Fibroblast of villous mesenchyme (primary cell): ENCODE measurements around the gene IL12RB2. TPM values are rescaled to one million over a fixed set of nuclear protein-coding genes. Genes with fewer than 3 reads are reported as not detected.

Experiments used
- DNase-seq: peaks from one replicate; pipeline ENCODE4 v3.0.0-alpha.2; 2010; ENCODE audit warnings: low read depth
- H3K4me3 ChIP-seq: 2 replicates; pipeline ENCODE4 v1.5.1; 2011; ENCODE audit warnings: low read depth, mild to moderate bottlenecking, low read length
- CTCF ChIP-seq: IDR thresholded peaks from 2 replicates; pipeline ENCODE4 v1.5.1; 2012; ENCODE audit warnings: low read depth, mild to moderate bottlenecking, low read length; ENCODE audit not compliant: insufficient read depth
- total RNA-seq: library from RNA; depleted of rRNA; stranded (reverse); fragments of >200 nt; gene quantifications from 2 replicates; pipeline ENCODE4 v1.2.3, GENCODE V29; 2012

Gene IL12RB2
- total RNA-seq, 1 donor, result not detected

GRCh38 chr1:67316918-67317317 is 9.2 kb downstream of the IL12RB2 start:
- no peak for TF ChIP-seq CTCF
- H3K4me3 ChIP-seq, result no peak overlapping the region
- no peak for DNase-seq

- no peak for DNase-seq
- no peak for TF ChIP-seq CTCF
- no peak overlapping the region for H3K4me3 ChIP-seq
Observed at GRCh38 chr1:67317803-67318202, 10.1 kb downstream of the IL12RB2 start.

- no peak for DNase-seq
- no peak overlapping the region for H3K4me3 ChIP-seq
- TF ChIP-seq CTCF, result no peak
Observed at GRCh38 chr1:67322442-67322841, 14.8 kb downstream of the IL12RB2 start.

- no peak for DNase-seq
- TF ChIP-seq CTCF, result no peak
Observed at GRCh38 chr1:67323087-67323486, 15.4 kb downstream of the IL12RB2 start.

GRCh38 chr1:67324068-67324467 is 16.4 kb downstream of the IL12RB2 start:
- no peak for TF ChIP-seq CTCF
- no peak for DNase-seq
- H3K4me3 ChIP-seq, result no peak overlapping the region

More at GRCh38 chr1:67323087-67323486, 15.4 kb downstream of the IL12RB2 start:
- H3K4me3 ChIP-seq, result no peak overlapping the region

- no peak for DNase-seq
- no peak overlapping the region for H3K4me3 ChIP-seq
- no peak for TF ChIP-seq CTCF
Observed at GRCh38 chr1:67327864-67328466, 20.3 kb downstream of the IL12RB2 start.
